Fibroblast of the aortic adventitia (primary cell): ENCODE measurements around the gene TERT. TPM values are rescaled to one million over a fixed set of nuclear protein-coding genes. Genes with fewer than 3 reads are reported as not detected.
"Not testable (repeated sequence)": the region's sequence is repeated elsewhere in the genome, so short reads cannot be mapped to it uniquely, and the experiment has no call there.

Experiments used
- DNase-seq: peaks from one replicate; pipeline ENCODE4 v3.0.0-alpha.2; 2010; ENCODE audit warnings: low read depth
- H3K4me3 ChIP-seq: 2 replicates; pipeline ENCODE4 v1.5.1; 2011; ENCODE audit warnings: low read depth, mild to moderate bottlenecking, control low read depth, low read length, moderate library complexity
- CTCF ChIP-seq: IDR thresholded peaks from 2 replicates; pipeline ENCODE4 v1.5.1; 2011; ENCODE audit warnings: mild to moderate bottlenecking, low read length, control low read depth, inconsistent platforms; ENCODE audit not compliant: insufficient read depth
- total RNA-seq: library from RNA; depleted of rRNA; stranded (reverse); fragments of >200 nt; gene quantifications from 2 replicates; pipeline ENCODE4 v1.2.3, GENCODE V29; 2012; ENCODE audit warnings: low replicate concordance

TERT gene
- total RNA-seq, 1 donor = not detected

- DNase-seq = no peak
- no peak overlapping the region for H3K4me3 ChIP-seq
- no peak for TF ChIP-seq CTCF
Measured at GRCh38 chr5:1292846-1293415, 1.9 kb downstream of the TERT start.

GRCh38 chr5:1292139-1292538, 2.7 kb downstream of the TERT start:
- H3K4me3 ChIP-seq = no peak overlapping the region
- no peak for DNase-seq
- TF ChIP-seq CTCF = no peak

- no peak for DNase-seq
- H3K4me3 ChIP-seq = no peak overlapping the region
- TF ChIP-seq CTCF = no peak
Measured at GRCh38 chr5:1291611-1292080, 3.2 kb downstream of the TERT start.

- DNase-seq, H3K4me3 ChIP-seq: not testable (repeated sequence)
Measured at GRCh38 chr5:1290956-1291355, 3.9 kb downstream of the TERT start.

- not testable (repeated sequence) for H3K4me3 ChIP-seq, DNase-seq
Measured at GRCh38 chr5:1289559-1289958, 5.3 kb downstream of the TERT start.

- no peak overlapping the region for H3K4me3 ChIP-seq
- DNase-seq = no peak
- no peak for TF ChIP-seq CTCF
Measured at GRCh38 chr5:1288439-1289335, 6.2 kb downstream of the TERT start.

- no peak for TF ChIP-seq CTCF
- DNase-seq = no peak
- no peak overlapping the region for H3K4me3 ChIP-seq
Measured at GRCh38 chr5:1285883-1286291, 9.0 kb downstream of the TERT start.
